ENCODE measurements around the gene GPHA2.

Gene GPHA2

DNA sequence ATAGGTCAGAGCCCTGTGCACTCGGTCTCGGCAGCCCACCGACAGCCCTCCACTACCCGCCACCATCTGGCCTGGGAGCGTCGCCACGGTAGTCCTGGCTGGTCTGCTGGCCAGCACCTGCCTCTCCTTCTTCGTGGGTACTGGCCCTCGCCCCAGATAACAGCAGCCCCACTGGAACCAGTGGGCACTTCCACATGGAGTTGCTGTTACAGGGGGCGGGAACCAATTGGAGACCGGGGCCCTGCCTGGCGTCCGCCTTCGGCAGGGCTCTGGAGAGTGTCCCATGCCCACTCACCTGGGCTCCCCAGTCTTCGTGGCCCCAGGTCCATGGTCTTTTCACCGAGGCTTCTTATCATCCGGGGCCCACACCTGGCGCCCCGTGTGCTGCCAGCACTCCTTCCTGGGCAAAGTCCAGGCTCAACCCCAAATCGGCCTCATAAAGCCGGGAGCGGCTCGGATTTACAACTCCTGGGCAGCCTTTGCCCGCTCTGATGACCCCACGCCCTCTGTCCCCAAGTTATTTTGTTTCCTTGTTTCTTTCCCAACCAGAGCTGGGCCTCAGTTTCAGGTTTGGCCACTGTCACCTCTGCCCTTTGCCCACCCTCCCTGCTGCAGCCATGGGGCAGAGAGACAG, 44.4 kb downstream of the GPHA2 start:
- no peak for DNase-seq (ENCODE audit: low spot score)

DNA sequence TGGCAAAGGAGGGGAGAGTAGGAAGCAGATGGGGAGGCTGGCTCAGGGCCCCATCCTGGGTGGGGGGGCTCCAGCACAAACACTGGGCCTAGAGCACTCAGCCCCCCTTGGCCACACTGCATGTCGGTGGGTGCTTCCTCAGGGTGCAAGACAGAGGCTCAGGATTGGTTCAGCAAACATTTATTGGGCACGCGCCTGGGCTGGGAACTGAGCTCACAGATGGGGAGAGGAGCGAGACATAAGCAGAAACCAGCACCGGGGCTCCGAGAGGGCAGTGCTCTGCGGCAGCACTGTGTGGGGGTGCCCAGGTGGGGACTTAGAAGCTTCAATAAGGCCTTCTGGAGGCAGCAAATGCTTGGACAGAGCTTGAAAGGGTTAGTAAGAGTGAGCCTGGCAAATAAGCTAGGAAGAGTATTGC, 45.2 kb downstream of the GPHA2 start:
- DNase-seq (ENCODE audit: low spot score) = no peak

DNA sequence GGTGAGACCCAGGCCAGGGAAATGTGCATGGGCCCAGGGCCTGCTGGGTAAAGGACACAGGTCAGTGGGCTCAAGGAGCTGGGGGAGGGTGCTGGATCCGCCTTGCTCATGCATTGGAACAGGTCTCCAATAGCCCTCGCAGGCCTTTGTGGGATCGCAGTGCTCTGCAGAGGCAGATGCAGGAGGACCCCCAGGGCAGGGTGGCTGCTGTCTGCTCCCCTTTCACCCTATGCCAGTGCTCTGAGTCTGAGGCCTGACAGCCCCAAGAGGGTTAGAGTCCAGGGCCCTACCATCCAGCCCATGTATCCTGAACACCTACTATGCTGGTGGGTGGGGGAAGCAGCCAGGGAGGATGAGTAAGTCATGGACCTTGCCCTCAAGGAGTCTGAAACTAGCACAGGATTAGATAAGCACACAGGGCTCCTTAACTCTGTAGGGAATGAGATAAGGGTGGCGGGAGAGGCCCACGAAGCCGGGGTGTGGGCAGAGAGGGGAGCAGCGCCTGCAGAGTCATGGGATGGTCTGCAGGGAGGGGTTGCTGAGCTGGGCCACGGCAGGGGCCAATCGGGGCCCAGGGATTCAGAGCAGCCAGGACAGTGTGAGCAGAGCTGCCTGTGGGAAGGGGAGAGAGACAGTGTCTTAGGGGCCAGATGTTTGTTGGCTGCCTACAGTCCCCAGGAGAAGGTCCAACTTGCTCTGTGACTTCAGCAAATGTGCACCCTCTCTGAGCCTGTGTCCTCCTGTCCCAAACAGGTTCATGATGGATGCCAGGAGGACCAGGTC, 46.8 kb downstream of the GPHA2 start:
- DNase-seq (ENCODE audit: low spot score) = no peak

DNA sequence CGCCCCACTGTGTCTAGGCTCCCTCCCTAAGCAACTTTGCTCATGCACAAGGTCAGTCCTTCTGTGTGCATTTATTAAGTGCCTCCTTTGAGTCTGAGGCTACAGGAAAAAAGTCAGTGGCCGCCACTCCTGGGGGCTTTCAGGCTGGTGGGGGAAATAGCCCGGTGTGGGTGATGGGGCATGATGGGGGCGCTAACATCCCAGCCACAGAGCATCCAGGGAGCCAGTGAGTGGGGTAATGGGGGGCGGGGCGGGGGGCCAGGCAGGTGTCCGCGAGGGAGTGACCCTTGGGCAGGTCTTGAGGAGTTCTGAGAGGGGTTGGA, 47.3 kb downstream of the GPHA2 start:
- no peak for DNase-seq (ENCODE audit: low spot score)

DNA sequence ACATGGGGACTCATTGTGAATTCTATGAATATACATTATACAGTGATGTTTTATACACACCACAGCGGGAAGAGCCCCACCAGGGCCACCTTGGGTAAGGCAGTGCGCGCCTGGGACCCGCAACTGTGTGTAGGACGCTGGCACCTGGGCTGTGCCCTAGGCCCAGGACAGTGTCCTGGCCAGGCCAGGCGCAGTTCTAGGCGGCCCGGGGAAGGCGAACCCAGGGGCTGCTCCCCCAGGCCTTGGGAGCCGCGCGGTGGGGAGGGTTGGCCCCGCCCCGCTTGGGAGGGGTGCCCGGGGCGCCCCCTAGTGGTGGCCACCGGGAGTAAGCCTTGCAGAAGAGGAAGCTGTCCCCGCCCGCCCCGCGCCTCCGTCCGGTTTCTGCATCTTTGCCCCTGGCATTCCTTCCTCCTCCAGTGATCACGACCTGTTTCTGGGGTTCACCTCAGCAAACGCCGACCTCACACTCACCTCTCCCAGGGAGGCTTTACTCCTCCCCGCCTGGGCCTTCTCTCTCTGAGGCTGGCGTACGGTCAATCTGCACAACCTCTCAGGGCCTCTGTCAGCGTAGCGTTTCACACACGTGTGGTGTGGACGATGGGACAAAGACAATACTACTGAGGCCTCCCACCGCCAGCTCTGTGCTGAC, 47.8 kb downstream of the GPHA2 start:
- DNase-seq (ENCODE audit: low spot score) = peak; percentile 85

DNA sequence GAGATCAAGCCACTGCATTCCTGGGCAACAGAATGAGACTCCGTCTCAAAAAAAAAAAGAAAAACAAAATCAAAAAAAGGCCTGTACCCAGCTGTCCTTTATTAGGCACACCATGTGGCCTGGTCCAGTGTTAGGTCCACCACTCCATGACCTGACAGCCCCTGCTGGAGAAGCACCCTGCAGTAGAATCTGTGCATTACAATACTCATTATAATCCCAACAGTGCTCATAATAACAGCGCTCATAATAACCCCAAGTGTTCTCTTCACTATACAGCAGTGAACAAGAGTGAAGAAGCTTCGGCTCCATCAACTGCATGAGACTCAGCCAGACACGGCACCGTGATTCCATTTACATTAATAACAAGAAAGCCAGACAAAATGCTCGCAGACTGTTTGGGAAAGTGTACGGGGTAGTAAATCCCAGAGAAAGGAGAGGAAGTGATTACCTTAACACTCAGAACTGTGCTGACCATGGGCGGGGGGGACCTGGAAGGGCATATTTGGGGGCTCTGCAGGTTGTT, 48.4 kb downstream of the GPHA2 start:
- DNase-seq (ENCODE audit: low spot score) = no peak

DNA sequence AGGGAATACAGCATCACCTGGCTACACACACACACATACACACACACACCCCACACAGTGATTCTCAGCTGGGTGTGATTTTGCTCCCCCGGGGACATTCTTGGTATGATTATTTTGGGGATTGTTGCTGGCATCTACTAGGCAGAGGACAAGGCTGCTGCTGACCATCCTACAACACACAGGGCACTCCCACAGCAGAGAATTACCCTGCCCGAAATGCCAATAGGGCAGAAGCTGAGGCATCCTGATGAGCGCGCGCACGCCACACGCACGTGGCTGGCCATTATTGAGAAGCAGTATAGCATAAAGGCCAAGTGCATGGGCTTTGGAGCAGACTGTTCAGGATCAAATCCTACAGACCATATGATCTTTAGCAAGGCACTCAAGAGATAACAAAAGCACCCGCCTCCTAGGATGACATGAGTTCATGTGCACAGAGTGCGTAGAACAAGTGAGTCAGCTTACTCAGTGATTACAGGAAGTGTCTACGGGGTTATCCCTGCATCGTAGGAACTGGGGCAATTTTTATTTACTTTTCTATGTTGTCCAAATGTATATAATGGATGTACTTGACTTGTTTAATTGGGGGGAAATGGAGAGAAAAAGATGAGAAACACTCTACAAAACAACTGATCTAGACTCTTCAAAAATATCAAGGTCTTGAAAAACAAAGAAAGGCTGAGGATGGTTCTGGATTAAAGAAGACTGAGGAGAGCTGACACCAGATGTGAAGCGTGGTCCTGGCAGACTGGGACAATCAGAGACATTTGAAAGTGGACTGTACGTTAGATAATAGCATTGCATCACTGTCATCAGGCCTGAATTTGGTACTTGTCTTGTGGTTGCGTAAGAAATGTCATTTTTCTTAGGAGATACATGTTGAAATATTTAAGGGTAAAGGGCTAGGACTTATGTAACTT, 50.1 kb downstream of the GPHA2 start:
- DNase-seq (ENCODE audit: low spot score) = no peak

Measured in AG08395 (cell line).